ENCODE measurements around the gene DHX57. TPM values are rescaled to one million over a fixed set of nuclear protein-coding genes. Genes with fewer than 3 reads are reported as not detected.
A peak's percentile ranks its signal among the peaks of the same experiment; 100 is the strongest.

The DHX57 gene
- total RNA-seq, 4 donors from 2014 or later: 5.3 to 31.2 (median 18.6) TPM

- no peak for DNase-seq
These were observed 25.7 kb downstream of the DHX57 start for GRCh38 chr2:38850045-38850444.

DNA sequence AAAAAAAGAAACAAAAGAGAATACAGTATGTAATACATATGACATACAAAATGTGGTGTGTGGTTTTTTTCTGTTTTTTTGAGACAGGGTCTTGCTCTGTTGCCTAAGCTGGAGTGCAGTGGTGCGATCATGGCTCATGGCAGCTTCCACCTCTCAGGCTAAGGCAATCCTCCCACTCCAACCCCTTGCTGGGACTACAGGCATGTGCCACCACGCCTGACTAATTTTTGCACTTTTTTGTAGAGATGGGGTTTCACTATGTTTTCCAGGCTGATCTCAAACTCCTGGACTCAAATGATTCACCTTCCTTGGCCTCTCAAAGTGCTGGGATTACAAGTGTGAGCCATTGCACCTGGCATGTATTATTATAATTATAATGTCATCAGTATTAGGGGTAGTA is 38.9 kb downstream of the DHX57 start:
- H3K4me3 ChIP-seq: no peak overlapping the region
- DNase-seq: no peak
- intact Hi-C loops (cut with DNase I; ENCODE audit: low total_unique reads): no loop called here
- no peaks in the 10 kb centered on the region for H3K9me3 ChIP-seq
- no peak overlapping the region for H3K27ac ChIP-seq
- H3K4me1 ChIP-seq: no peaks in the 10 kb centered on the region
- TF ChIP-seq POLR2A (IDR thresholded peaks at IDR 0.05) (no peak), CTCF (IDR thresholded peaks at IDR 0.05) (no peak)
- no peaks in the 10 kb centered on the region for H3K27me3 ChIP-seq
- H3K36me3 ChIP-seq: no peaks in the 10 kb centered on the region

More at GRCh38 chr2:38850045-38850444, 25.7 kb downstream of the DHX57 start:
- Histone ChIP-seq H3K27me3 (no peaks in the 10 kb centered on the region), H3K4me3 (no peak overlapping the region), H3K27ac (no peak overlapping the region), H3K9me3 (no peaks in the 10 kb centered on the region), H3K36me3 (no peaks in the 10 kb centered on the region), H3K4me1 (no peaks in the 10 kb centered on the region)
- TF ChIP-seq POLR2A (IDR thresholded peaks at IDR 0.05) (no peak), CTCF (IDR thresholded peaks at IDR 0.05) (no peak)
- intact Hi-C loops (cut with DNase I; ENCODE audit: low total_unique reads): no loop called here

GRCh38 chr2:38835990-38836389 is 39.7 kb downstream of the DHX57 start:
- no peak overlapping the region for H3K27ac ChIP-seq
- intact Hi-C loops (cut with DNase I; ENCODE audit: low total_unique reads): no loop called here
- no peaks in the 10 kb centered on the region for H3K4me1 ChIP-seq
- no peak for TF ChIP-seq CTCF (IDR thresholded peaks at IDR 0.05)
- TF ChIP-seq POLR2A (IDR thresholded peaks at IDR 0.05): no peak
- H3K27me3 ChIP-seq: no peaks in the 10 kb centered on the region
- no peaks in the 10 kb centered on the region for H3K36me3 ChIP-seq
- no peak overlapping the region for H3K4me3 ChIP-seq
- no peak for DNase-seq
- H3K9me3 ChIP-seq: no peaks in the 10 kb centered on the region

GRCh38 chr2:38835015-38835601 is 40.6 kb downstream of the DHX57 start:
- no peak for DNase-seq
- intact Hi-C loops (cut with DNase I; ENCODE audit: low total_unique reads): no loop called here
- H3K36me3 ChIP-seq: no peaks in the 10 kb centered on the region

More at GRCh38 chr2:38835015-38835601, 40.6 kb downstream of the DHX57 start:
- H3K4me3 ChIP-seq: no peak overlapping the region
- no peaks in the 10 kb centered on the region for H3K9me3 ChIP-seq
- no peak overlapping the region for H3K27ac ChIP-seq
- TF ChIP-seq POLR2A (IDR thresholded peaks at IDR 0.05): no peak
- TF ChIP-seq CTCF (IDR thresholded peaks at IDR 0.05): peak in 1 of 4 experiments; percentile 13
- H3K4me1 ChIP-seq: no peaks in the 10 kb centered on the region
- H3K27me3 ChIP-seq: no peaks in the 10 kb centered on the region
